ENCODE data around the gene ARHGEF25.
"Not testable (repeated sequence)": the region's sequence is repeated elsewhere in the genome, so short reads cannot be mapped to it uniquely, and the experiment has no call there.

Gene ARHGEF25

DNA sequence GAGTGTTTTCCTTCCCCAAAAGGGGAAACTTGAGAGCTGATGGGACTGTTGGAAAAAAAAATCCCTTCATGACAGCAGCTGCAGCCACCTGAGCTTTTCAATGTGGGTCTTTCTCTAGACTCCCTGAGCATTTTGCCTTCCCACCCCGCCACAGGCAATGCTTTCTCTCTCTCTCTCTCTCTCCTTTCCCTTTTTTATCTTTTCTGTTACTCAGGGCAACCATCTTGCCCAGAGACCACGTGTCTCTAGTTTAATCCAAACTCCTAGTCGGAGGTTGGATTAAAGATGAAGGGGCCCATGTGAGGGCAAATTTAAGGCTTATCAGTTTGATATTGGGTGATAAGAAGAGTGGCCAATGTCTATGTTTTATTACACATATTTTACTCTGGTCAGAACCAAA is 47.7 kb downstream of the ARHGEF25 start:
- H3K4me3 ChIP-seq (ENCODE audit: low read depth, low read length) = no peak overlapping the region
- TF ChIP-seq, protein P1, sequence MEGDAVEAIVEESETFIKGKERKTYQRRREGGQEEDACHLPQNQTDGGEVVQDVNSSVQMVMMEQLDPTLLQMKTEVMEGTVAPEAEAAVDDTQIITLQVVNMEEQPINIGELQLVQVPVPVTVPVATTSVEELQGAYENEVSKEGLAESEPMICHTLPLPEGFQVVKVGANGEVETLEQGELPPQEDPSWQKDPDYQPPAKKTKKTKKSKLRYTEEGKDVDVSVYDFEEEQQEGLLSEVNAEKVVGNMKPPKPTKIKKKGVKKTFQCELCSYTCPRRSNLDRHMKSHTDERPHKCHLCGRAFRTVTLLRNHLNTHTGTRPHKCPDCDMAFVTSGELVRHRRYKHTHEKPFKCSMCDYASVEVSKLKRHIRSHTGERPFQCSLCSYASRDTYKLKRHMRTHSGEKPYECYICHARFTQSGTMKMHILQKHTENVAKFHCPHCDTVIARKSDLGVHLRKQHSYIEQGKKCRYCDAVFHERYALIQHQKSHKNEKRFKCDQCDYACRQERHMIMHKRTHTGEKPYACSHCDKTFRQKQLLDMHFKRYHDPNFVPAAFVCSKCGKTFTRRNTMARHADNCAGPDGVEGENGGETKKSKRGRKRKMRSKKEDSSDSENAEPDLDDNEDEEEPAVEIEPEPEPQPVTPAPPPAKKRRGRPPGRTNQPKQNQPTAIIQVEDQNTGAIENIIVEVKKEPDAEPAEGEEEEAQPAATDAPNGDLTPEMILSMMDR (IDR thresholded peaks at IDR 0.05; ENCODE audit: low read depth, low read length, missing control alignments) = no peak
- no peak for DNase-seq (ENCODE audit: low read depth)

DNA sequence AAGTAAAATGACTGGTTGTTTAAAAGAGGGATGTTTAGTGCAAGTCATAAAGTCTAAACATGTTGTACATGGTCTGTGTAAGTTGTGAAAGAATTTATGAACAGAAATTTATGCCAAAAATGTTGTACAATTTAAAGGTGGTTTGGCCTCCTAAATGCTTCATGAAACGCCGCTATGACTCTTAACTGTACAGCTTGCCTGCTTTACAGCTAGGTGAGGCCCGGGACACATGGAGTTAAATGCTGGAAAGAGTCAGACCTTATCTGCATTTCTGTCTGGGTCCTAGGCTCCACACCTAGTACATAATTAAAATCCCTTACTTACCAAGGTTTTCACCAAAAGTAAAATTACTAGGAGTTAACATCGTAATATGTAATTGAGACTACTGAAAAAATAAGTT is 50.1 kb downstream of the ARHGEF25 start:
- no peak overlapping the region for H3K4me3 ChIP-seq (ENCODE audit: low read depth, low read length)
- TF ChIP-seq, protein P1 (IDR thresholded peaks at IDR 0.05; ENCODE audit: low read depth, low read length, missing control alignments) = no peak
- no peak for DNase-seq (ENCODE audit: low read depth)

DNA sequence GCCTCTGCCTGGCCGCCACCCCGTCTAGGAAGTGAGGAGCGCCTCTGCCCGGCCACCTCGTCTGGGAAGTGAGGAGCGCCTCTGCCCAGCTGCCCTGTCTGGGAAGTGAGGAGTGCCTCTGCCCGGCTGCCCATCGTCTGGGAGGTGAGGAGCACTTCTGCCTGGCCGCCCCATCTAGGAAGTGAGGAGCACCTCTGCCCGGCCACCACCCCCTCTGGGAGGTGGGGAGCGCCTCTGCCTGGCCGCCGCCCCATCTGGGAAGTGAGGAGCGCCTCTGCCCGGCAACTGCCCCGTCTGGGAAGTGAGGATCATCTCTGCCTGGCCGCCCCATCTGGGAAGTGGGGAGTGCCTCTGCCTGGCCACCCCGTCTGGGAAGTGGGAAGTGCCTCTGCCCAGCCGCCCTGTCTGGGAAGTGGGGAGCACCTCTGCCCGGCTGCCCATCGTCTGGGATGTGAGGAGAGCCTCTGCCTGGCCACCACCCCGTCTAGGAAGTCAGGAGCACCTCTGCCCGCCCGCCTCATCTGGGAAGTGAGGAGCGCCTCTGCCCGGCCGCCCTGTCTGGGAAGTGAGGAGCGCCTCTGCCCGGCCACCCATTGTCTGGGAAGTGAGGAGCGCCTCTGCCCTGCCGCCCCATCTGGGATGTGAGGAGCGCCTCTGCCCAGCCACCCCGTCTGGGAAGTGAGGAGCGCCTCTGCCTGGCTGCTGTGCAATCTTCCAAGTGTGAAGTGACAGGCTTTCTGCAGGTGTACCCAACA is 54.0 kb downstream of the ARHGEF25 start:
- not testable (repeated sequence) for H3K4me3 ChIP-seq (ENCODE audit: low read depth, low read length); DNase-seq (ENCODE audit: low read depth)

Data from GM12864 (cell line).